GM18861 (cell line): ENCODE measurements around the gene KLHL29.
"Not testable (repeated sequence)": the region's sequence is repeated elsewhere in the genome, so short reads cannot be mapped to it uniquely, and the experiment has no call there.

Source experiments
- ATAC-seq: cut with Tn5 transposase; IDR thresholded peaks from one replicate; pipeline ENCODE4 v1.9.1; 2021; ENCODE audit not compliant: unreplicated experiment

The KLHL29 gene

DNA sequence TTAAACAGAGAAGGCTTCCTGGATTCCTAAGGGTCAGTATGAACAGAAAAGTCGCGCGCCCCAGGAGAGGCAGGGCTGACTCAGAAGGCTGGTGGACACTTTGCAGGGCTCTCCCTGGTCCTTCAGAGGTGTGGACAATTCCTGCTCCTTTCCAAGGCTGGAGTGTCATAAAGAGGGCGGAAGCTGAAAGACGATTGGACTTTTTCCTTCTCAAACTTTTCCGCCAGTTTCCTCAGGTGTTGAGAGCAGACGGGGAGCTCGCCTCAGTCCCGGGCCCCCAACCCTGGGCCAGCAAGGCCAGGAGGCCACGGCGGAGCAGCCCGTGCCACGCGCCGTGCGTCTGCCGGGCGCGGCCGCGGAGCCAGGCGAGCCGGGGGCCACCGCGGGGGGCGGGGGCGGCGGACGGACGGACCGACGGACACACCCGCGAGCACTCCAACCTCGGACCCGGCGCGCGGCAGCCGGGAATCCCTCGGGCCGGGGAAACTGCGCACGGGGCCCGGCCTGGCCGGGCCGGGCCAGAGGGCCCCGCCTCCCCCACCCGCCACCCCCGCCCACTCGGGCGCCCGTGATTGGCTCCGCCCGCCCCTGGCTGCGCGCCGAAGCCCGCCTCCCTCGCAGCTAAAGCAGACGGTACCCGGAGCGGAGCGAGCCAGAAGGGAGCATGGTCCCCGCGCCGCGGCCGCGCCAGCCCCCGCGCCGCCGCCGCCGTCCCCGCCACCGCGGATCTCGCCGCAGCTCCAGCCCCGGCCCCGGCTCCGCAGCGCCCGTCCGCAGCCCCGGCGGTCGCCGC is at the start of gene KLHL29:
KLHL29 (plus strand) TSS at position 629 of the 793 bp plus-strand sequence. CDS start 177,018 bp downstream, outside the sequence.
- peak; percentile 56 for ATAC-seq

- no peak for ATAC-seq
Measured at GRCh38 chr2:23335550-23335949, 49.4 kb upstream of the KLHL29 start.

- no peak for ATAC-seq
Measured at GRCh38 chr2:23342075-23342474, 42.9 kb upstream of the KLHL29 start.

GRCh38 chr2:23346029-23346428 is 39.0 kb upstream of the KLHL29 start:
- no peak for ATAC-seq

DNA sequence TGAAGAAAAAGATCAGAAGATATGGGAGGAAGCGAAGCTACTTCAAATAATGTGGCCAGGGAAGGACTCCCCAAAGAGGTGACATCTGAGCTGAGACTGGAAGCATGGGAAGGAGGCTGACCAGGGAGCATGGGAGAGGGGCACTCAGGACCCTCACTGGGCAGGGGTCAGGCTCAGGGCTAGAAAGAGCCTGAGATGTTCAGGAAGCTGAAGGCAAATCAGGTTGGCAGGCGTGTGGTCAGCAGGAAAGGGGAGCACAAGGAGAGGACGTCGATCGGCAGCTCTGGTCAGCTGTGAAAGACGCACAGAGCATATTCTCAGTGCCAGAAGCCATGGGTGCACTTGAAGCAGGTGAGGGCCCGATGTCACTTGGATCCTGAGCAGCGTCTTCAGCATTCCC is 38.2 kb upstream of the KLHL29 start:
- no peak for ATAC-seq

DNA sequence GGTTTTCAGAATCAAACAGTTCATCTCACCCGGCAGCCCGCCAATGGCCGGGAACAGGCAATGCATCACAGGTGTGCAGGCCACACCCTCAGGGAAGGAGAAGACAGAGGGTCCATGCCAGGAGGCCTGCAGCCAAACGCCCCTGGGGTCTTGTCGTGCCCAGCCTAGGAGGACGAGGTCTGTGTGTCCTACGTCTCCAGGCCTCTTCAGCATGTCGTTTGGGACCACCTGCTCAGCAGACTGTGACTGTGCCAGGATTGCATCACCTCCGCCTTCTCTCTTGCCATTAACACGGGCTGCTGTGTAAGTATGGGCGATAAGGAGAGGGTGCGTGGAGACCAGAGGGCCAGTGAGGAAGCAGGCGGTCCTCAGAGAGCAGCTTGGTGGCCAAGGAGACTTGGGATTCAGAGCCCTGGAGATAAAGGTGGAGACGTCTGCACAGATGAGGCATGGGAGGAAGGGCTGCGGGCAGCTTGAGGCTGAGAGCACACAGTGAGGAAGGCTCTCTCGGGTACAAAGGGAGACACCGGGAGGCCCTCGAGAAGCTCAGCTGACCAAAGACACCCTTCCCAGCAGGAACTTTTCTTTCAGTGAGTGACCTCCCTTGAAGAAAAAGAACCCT is 37.4 kb upstream of the KLHL29 start:
- no peak for ATAC-seq

GRCh38 chr2:23348093-23348481 is 36.9 kb upstream of the KLHL29 start:
- not testable (repeated sequence) for ATAC-seq

- ATAC-seq, result no peak
Measured at GRCh38 chr2:23349508-23349907, 35.5 kb upstream of the KLHL29 start.

GRCh38 chr2:23350041-23350791 is 34.8 kb upstream of the KLHL29 start:
- no peak for ATAC-seq

- no peak for ATAC-seq
Measured at GRCh38 chr2:23350792-23351355, 34.1 kb upstream of the KLHL29 start.

DNA sequence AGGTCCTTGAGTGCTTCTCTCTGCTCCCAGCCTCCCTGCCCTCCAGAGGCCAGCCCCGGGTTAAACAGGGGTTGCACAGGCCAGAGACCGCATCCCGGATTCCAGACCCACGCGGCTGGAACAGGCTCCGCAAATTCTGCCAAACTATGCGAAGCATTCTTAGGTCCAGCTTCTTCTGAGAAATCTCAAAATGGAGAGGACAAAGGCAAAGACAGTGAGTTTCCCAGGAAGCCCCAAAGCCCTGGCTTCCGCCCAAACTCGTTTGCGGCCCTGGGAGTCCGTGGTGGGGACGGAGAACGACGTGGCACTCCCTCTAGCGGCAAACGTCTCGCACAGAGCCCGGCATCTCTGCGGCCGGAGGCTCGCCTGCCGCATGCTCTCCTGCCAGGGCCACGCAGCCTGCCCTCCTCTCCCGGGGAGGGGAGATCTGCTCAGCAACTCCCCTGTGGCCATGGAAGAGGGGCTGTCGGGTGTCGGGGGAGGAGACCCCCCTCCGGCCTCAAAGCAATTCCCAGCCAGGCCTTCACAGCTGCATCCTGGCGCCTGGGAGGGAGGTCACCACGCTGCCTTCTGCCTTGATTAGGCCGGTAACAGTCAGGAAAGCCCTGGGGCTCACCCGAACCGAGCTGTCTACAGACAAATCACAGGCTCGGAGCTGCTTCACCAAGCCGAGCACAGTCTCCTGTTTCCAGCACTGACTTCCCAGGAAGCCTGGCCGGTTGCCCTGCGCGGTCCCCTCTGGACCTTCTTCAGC is 33.4 kb upstream of the KLHL29 start:
- peak; percentile 89 for ATAC-seq

DNA sequence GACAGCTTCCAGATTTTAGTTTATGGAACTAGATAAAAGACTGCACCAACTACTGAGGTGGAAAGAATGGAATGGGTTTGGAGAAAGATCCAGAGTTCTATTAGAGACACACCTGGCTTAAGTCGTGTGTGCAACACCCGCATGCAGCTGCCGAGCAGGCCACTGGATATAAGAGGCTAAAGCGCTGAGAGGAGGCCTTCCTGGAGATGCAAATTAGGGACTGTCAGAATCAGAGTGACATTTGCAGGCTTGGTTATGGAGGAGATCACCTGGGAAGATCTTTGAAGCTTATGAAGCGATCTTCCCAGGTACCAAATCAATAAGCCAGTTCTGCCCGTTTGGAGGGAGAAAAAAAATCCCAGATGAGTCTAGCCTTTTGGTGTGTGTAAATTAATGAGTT is 30.4 kb upstream of the KLHL29 start:
- no peak for ATAC-seq

DNA sequence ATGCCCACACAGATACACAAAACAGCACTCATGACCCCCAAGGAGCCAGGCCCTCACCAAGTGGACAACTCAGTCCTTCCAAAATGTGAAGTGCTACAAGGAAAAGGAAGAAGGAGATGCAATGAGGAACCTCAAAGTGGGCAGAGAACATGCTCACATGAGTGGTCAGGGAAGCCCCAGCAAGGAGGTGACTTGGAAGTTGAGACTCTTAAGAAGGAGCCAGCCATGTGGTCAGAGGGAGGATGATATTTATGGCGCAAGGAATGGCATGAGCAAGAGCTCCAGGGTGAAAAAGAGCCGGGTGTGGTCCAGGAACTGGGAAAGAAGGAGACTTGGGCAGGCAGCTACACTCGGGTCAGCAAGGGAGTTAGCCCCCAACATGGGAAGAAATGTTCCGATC is 30.0 kb upstream of the KLHL29 start:
- ATAC-seq, result no peak

GRCh38 chr2:23356711-23357110 is 28.3 kb upstream of the KLHL29 start:
- ATAC-seq, result no peak

DNA sequence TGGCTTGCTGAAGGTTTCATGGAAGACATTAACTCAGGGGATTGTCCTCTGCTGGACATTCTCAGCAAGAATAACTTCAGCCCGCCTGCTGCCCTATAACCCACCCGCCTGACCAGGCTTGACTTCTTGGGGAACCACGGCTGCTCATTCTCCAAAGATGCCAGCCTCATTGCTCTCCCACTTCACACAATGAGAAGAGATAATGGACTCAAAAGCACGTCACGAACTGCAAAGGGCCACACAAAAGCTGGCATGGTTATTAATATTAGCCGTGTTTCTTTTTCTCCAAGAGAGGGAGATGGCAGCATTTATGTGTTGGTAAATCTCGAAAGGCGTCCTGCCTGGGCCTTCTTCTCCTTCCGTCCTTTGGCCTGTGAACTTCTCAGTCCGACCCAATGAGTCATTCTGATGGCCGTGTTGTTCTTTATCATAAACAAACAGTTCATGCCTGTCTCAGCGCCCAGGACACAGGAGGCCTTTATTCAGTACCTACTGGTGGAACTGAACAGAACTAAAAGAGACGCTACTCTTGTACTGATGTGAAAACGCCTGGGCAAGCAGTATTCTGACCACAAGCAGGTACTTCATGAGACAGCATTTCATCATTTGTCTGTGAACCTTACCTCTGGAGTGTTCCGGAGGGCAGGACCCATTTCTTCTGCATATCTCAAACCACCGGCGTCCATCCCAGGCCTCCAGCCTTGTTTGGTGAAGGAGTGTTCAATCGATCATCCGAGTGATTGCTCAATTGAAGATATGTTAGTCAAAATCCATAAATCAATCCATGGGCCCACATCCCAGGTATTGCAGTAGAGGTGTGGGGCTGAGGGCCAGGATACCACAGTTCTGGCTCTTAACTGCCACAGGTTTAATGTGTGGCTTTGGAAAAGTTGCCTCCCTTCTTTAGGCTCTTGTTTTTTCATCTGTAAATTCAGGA is 25.1 kb upstream of the KLHL29 start:
- no peak for ATAC-seq

DNA sequence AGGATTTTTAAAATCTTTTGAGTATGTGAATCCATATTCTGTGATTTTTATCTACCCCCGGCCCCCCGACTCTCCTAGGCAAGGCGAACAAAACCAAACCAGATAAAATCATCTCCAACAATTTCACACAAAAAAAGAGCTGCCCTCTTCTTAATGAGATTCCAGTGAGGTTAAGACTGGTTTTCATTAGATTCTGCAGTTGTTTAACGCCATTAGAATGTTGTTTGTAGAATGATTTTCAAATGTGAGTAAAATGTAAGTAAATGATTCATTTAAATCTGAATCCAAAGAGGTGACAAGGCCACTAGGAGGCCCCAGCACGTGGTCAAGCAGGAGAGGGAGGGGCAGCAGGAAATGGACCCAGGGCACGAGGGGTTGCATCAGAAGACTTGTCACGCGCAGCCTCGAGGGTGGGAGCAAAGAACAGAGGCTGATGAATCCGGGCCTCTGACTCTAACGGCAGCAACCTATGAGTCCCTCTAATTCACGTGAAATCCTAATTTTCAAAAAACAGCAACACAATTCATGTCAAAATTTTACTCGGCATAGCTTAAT is 24.3 kb upstream of the KLHL29 start:
- ATAC-seq, result no peak

DNA sequence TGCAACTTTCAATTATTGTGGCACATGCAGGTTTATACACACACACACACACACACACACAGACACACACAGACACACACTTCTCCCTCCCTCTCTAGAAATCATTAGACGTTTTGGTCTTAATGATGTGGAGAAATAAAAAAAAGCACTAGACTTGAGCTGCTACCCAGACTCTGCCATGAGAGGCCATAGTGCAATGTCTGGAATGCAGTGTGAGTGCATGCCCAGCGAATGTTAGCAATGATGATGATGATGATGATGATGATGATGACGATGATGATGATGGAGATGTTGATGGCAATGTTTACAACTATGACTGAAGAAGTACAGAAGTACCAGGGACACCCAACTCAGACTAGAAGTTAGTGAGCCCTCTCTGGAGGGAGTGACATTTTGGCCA is 23.8 kb upstream of the KLHL29 start:
- no peak for ATAC-seq

GRCh38 chr2:23363268-23363667 is 21.7 kb upstream of the KLHL29 start:
- ATAC-seq, result no peak

GRCh38 chr2:23363831-23364230 is 21.1 kb upstream of the KLHL29 start:
- ATAC-seq, result no peak
